C4-2B (cell line): ENCODE measurements around the gene EMILIN2.
A peak's percentile ranks its signal among the peaks of the same experiment; 100 is the strongest.

Source experiments
- H3K27ac ChIP-seq: fragments of 450-650 bp; 2 replicates; pipeline ENCODE4 v1.5.1; 2017
- ZFX ChIP-seq: fragments of 450-650 bp; IDR thresholded peaks from 2 replicates; pipeline ENCODE4 v1.6.1; 2017
- TF ChIP-seq, protein P1 (sequence below): fragments of 450-650 bp; conservative IDR thresholded peaks from 2 replicates; pipeline ENCODE4 v1.5.1; 2017; ENCODE audit warnings: mild to moderate bottlenecking

The EMILIN2 gene

DNA sequence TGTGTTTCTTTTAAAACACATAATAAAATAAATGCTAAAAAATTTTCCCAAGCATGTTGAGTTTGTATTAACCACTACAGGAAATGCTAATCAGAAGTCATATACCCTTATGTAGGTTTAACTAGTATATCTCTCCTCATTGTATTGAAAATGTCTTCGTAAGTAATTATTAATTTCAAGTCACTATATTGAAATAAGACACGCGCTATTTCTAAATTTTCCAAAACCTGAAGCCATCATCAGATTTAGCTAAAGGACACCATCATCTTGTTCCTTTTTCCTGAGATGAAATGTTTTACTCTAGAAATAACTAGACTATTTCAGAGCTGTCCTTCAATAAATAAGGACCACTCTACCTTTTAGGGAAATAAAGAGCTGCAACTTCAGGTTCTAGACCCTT is 87.2 kb downstream of the EMILIN2 start:
- TF ChIP-seq ZFX, result no peak
- TF ChIP-seq, protein P1, sequence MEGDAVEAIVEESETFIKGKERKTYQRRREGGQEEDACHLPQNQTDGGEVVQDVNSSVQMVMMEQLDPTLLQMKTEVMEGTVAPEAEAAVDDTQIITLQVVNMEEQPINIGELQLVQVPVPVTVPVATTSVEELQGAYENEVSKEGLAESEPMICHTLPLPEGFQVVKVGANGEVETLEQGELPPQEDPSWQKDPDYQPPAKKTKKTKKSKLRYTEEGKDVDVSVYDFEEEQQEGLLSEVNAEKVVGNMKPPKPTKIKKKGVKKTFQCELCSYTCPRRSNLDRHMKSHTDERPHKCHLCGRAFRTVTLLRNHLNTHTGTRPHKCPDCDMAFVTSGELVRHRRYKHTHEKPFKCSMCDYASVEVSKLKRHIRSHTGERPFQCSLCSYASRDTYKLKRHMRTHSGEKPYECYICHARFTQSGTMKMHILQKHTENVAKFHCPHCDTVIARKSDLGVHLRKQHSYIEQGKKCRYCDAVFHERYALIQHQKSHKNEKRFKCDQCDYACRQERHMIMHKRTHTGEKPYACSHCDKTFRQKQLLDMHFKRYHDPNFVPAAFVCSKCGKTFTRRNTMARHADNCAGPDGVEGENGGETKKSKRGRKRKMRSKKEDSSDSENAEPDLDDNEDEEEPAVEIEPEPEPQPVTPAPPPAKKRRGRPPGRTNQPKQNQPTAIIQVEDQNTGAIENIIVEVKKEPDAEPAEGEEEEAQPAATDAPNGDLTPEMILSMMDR, result no peak
- H3K27ac ChIP-seq, result no peak overlapping the region

GRCh38 chr18:2935438-2936192 is 88.8 kb downstream of the EMILIN2 start:
- H3K27ac ChIP-seq, result no peak overlapping the region
- TF ChIP-seq ZFX, result no peak
- TF ChIP-seq, protein P1, result no peak

GRCh38 chr18:2939317-2939716 is 92.5 kb downstream of the EMILIN2 start:
- no peak for TF ChIP-seq ZFX
- TF ChIP-seq, protein P1, result no peak
- H3K27ac ChIP-seq, result no peak overlapping the region

- no peak overlapping the region for H3K27ac ChIP-seq
- TF ChIP-seq, protein P1, result peak; percentile 70
- no peak for TF ChIP-seq ZFX
Measured at GRCh38 chr18:2948038-2948437, 101.2 kb downstream of the EMILIN2 start.

GRCh38 chr18:2952605-2953004 is 105.8 kb downstream of the EMILIN2 start:
- no peak overlapping the region for H3K27ac ChIP-seq
- TF ChIP-seq, protein P1, result no peak
- TF ChIP-seq ZFX, result no peak

GRCh38 chr18:2953935-2954653 is 107.3 kb downstream of the EMILIN2 start:
- no peak for TF ChIP-seq ZFX
- TF ChIP-seq, protein P1, result no peak
- no peak overlapping the region for H3K27ac ChIP-seq

DNA sequence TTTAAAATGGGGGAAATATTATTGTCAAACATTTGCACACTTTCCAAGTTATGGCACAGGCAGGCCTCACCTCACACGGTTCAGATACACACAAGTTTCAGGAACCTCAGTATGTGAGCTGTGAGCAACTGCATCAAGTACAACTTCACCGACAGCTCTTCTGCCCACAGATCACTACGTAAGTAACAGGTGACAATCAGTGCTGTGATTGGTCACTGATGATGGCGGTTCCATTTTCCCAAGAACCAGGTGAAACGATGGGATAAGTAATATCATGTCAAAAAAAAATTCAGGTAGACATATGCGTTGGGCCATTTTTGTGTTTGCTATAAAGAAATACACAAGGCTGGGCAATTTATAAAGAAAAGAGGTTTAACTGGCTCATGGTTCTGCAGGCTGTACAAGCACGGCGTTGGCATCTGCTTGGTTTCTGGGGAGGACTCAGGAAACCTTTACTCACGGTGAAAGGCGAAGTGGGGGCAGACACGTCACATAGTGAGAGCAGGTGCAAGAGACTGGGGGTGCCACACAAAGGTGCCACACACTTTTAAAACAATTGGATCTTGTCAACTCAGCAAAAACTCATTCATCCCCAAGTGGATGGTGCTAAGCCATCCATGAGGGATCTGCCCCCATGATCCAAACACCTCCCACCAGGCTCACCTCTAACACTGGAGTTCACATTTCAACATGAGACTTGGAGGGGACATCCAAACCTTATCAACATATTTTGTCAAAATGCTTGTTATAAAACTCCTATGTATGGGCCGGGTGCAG is 108.3 kb downstream of the EMILIN2 start:
- no peak overlapping the region for H3K27ac ChIP-seq
- TF ChIP-seq, protein P1, result no peak
- no peak for TF ChIP-seq ZFX
